Ishikawa (cell line): ENCODE measurements around the gene IL4.

Experiments
- CEBPB ChIP-seq: IDR thresholded peaks from 2 replicates; pipeline ENCODE4 v1.6.1; 2012
- CREB1 ChIP-seq: IDR thresholded peaks from 2 replicates; pipeline ENCODE4 v1.6.1; 2012; ENCODE audit warnings: low read depth
- EGR1 ChIP-seq: IDR thresholded peaks from 2 replicates; pipeline ENCODE4 v1.6.1; 2012
- EP300 ChIP-seq: IDR thresholded peaks from 2 replicates; pipeline ENCODE4 v1.6.1; 2012; ENCODE audit warnings: borderline replicate concordance
- FOXM1 ChIP-seq: IDR thresholded peaks from 2 replicates; pipeline ENCODE4 v1.6.1; 2012; ENCODE audit warnings: low read depth, borderline replicate concordance
- NFIC ChIP-seq: IDR thresholded peaks from 2 replicates; pipeline ENCODE4 v1.6.1; 2012
- TAF1 ChIP-seq: IDR thresholded peaks from 2 replicates; pipeline ENCODE4 v1.6.1; 2012; ENCODE audit warnings: low read depth, mild to moderate bottlenecking
- TCF12 ChIP-seq: IDR thresholded peaks from 2 replicates; pipeline ENCODE4 v1.6.1; 2012; ENCODE audit warnings: low read depth
- TEAD4 ChIP-seq: IDR thresholded peaks from 2 replicates; pipeline ENCODE4 v1.6.1; 2012
- YY1 ChIP-seq: IDR thresholded peaks from 2 replicates; pipeline ENCODE4 v1.6.1; 2012; ENCODE audit warnings: low read depth
- ZBTB7A ChIP-seq: IDR thresholded peaks from 2 replicates; pipeline ENCODE4 v1.6.1; 2012; ENCODE audit warnings: low read depth
- TF ChIP-seq, protein P1 (sequence below): IDR thresholded peaks from 2 replicates; pipeline ENCODE4 v1.6.1; 2012
- TF ChIP-seq, protein P2 (sequence below): IDR thresholded peaks from 2 replicates; pipeline ENCODE4 v1.6.1; 2012
- TF ChIP-seq, protein P3 (sequence below): IDR thresholded peaks from 2 replicates; pipeline ENCODE4 v1.6.1; 2012; ENCODE audit warnings: low read depth, mild to moderate bottlenecking

Gene IL4

DNA sequence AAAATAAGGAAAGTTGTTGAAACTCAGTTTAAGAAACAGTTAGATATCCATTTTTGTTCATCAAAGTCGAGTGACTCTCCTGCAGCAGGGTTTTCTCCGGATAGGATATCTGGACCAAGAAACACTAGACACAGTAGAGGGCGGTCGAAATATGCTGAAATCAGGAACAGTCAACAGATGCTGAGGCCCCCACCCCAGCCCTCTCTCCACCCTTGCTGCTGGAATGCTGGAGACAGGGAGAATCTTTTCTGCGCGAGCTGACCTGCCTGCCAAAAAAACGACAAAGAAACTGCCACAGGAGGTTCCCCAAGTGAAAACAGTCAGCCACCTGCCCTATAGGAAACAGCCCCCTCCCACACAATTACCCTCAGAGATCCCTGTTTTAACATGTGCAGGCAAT lies 20.1 kb upstream of the IL4 start:
- TF ChIP-seq CREB1 (no peak), ZBTB7A (no peak), YY1 (no peak), TAF1 (no peak), CEBPB (no peak), NFIC (no peak), EP300 (no peak)
- TF ChIP-seq, protein P1, sequence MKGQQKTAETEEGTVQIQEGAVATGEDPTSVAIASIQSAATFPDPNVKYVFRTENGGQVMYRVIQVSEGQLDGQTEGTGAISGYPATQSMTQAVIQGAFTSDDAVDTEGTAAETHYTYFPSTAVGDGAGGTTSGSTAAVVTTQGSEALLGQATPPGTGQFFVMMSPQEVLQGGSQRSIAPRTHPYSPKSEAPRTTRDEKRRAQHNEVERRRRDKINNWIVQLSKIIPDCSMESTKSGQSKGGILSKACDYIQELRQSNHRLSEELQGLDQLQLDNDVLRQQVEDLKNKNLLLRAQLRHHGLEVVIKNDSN: no peak
- TF ChIP-seq, protein P2, sequence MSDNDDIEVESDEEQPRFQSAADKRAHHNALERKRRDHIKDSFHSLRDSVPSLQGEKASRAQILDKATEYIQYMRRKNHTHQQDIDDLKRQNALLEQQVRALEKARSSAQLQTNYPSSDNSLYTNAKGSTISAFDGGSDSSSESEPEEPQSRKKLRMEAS: no peak

DNA sequence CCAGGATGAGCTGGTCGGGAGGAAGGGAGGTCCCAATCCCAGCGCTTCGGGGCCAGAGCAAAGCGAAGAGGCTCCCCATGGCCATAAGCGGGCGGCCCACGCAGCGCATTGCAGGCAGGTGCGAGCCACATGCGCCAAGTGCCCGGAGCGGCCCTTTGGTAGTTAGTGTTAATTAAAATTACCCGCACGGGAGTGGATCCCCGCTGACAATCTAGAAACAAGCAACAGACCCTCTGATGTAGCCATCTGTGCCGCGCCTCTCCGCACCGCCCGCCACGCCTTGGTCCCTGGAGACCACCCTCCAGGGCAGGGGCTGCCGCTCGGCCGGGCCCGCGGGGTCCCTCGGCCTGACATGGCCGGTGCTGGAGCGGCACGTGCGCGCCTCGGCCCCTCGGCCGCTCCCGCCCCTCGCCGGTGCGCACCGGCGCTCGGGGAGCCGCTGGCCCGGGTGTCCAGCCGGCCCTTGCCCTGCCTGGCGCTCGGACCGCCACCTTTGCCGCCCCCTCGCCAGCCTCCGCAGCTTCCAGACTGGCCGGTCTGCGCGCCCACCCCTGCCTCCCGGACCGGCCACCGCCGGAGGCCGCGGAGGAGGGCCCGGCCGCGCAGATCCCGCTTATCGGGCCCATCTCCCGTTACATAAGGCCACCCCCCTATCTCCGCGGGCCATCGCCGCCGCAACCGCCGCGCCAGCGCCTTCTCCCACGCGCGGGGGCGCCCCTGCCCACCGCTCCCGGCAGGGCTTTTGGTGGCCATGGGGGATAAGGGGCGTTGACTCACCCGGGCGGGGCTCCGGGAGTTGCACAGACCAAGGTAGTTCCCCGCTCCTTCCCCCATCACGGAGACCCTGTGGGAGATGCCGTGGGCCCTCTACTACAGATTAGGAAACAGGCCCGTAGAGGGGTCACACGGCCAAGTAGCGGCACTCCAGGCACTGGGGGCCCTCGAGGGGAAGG lies 17.7 kb upstream of the IL4 start:
- TF ChIP-seq TCF12 (no peak), ZBTB7A (no peak)
- TF ChIP-seq, protein P2: peak; percentile 42; the same call in 1 of the 2 replicates
- TF ChIP-seq, protein P1: no peak

DNA sequence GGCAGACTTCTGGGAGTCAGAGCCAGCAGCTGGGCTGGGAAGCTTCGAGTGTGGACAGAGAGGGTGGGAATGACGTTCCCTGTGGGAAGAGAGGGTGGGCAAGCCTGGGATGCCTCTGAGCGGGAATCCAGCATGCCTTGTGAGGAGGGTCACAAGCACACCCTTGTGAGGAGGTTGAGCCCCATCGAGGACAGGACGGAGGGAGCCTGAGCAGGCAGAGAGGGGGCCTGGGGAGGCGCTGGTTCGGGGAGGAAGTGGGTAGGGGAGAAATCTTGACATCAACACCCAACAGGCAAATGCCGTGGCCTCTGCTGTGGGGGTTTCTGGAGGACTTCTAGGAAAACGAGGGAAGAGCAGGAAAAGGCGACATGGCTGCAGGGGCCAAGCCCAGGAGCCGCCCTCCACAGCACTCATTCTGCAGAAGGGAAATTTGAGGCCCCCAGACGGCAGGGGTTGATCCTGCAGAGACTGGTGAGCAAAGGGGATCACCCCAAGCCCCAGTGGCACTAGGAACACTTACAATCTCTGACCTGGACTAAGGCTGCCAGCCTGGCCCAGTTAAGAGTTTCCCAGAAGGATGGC lies 16.9 kb upstream of the IL4 start:
- TF ChIP-seq FOXM1 (no peak), EP300 (no peak), TEAD4 (no peak)
- TF ChIP-seq, protein P1: no peak
- TF ChIP-seq, protein P2: no peak

DNA sequence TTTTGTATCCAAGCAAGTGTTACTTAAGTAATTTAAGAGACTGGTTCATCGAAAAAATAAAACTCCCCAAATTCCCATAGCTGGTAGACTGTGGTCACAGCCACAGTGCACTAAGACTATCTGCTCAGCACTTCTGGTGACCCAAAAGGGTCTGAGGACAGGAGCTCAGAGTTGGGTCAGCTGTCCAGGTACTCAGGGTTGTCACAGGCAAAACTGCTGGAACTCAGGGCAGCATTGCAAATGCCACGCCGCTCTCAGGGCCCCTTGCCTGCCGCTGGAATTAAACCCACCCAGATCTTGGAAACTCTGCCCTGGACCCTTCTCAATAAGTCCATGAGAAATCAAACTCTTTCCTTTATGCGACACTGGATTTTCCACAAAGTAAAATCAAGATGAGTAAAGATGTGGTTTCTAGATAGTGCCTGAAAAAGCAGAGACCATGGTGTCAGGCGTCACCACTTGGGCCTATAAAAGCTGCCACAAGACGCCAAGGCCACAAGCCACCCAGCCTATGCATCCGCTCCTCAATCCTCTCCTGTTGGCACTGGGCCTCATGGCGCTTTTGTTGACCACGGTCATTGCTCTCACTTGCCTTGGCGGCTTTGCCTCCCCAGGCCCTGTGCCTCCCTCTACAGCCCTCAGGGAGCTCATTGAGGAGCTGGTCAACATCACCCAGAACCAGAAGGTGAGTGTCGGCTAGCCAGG lies 16.0 kb upstream of the IL4 start, which contains the start of gene IL13:
IL13 (plus strand) TSS at position 498 of the 705 bp plus-strand sequence; CDS start at position 512, 14 bp downstream.
- TF ChIP-seq NFIC: no peak
- TF ChIP-seq, protein P2: no peak
- no peak for TF ChIP-seq TCF12
- no peak for TF ChIP-seq CEBPB
- no peak for TF ChIP-seq EGR1
- no peak for TF ChIP-seq ZBTB7A

DNA sequence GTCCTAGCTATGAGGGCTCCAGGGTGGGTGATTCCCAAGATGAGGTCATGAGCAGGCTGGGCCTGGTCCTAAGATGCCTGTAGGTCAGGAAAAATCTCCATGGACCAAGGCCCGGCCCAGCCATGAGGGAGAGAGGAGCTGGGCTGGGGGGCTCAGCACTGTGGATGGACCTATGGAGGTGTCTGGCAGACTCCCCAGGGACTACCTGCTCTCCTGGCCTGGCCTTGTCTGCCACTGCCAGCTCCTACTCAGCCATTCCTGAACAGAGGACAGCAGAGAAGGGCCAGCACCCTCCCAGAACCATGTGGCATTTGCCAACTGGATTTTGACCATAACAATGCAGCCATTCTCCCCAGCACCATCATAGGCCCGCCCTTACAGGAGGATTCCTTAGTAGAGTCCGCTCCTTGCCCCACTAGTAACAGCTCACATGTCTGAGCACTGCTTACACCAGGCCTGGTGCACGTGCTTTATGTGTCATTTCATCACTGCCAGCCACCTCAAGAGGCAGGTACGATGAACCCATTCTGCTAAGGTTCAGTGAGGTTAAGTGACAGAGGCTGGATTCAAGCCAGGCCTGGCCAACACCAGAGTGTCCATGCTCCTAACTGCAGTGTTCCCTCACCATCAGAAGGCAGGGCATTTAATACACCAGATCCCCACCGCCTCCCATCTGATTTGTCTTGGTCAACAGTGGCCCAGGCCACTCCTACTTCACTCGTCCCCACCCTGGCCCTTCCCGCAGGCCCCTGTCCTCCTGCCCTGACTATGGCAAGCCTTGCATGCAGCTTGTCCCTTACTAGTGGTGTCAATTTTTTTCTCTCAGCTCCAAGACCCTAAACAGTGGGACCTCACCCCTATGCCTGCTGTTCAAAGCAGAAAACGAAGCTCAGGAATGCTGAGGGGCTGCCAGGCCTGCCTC lies 15.1 kb upstream of the IL4 start:
- TF ChIP-seq YY1: no peak
- no peak for TF ChIP-seq CEBPB
- no peak for TF ChIP-seq TAF1
- TF ChIP-seq, protein P3, sequence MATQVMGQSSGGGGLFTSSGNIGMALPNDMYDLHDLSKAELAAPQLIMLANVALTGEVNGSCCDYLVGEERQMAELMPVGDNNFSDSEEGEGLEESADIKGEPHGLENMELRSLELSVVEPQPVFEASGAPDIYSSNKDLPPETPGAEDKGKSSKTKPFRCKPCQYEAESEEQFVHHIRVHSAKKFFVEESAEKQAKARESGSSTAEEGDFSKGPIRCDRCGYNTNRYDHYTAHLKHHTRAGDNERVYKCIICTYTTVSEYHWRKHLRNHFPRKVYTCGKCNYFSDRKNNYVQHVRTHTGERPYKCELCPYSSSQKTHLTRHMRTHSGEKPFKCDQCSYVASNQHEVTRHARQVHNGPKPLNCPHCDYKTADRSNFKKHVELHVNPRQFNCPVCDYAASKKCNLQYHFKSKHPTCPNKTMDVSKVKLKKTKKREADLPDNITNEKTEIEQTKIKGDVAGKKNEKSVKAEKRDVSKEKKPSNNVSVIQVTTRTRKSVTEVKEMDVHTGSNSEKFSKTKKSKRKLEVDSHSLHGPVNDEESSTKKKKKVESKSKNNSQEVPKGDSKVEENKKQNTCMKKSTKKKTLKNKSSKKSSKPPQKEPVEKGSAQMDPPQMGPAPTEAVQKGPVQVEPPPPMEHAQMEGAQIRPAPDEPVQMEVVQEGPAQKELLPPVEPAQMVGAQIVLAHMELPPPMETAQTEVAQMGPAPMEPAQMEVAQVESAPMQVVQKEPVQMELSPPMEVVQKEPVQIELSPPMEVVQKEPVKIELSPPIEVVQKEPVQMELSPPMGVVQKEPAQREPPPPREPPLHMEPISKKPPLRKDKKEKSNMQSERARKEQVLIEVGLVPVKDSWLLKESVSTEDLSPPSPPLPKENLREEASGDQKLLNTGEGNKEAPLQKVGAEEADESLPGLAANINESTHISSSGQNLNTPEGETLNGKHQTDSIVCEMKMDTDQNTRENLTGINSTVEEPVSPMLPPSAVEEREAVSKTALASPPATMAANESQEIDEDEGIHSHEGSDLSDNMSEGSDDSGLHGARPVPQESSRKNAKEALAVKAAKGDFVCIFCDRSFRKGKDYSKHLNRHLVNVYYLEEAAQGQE: no peak

DNA sequence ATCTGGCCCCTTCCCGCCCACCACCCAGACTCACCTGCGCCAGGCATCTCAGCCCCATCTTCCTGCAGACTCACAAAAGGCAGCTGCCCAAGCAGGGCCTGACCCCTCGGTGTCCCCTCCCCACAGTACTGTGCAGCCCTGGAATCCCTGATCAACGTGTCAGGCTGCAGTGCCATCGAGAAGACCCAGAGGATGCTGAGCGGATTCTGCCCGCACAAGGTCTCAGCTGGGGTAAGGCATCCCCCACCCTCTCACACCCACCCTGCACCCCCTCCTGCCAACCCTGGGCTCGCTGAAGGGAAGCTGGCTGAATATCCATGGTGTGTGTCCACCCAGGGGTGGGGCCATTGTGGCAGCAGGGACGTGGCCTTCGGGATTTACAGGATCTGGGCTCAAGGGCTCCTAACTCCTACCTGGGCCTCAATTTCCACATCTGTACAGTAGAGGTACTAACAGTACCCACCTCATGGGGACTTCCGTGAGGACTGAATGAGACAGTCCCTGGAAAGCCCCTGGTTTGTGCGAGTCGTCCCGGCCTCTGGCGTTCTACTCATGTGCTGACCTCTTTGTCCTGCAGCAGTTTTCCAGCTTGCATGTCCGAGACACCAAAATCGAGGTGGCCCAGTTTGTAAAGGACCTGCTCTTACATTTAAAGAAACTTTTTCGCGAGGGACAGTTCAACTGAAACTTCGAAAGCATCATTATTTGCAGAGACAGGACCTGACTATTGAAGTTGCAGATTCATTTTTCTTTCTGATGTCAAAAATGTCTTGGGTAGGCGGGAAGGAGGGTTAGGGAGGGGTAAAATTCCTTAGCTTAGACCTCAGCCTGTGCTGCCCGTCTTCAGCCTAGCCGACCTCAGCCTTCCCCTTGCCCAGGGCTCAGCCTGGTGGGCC lies 13.9 kb upstream of the IL4 start:
- TF ChIP-seq YY1 (no peak), TEAD4 (no peak), TCF12 (no peak)
- TF ChIP-seq, protein P3: no peak
- TF ChIP-seq, protein P2: no peak
